Stimulated activated CD8-positive, alpha-beta memory T cell treated with anti-CD3 and anti-CD28 coated beads, Interleukin-15, amount 100 ng/mL, for 4 hours (primary cell): ENCODE measurements around the gene TOM1L2.

Experiments used
- DNase-seq, 2 donors: peaks; one replicate each; pipeline ENCODE4 v3.0.0-alpha.2; 2020; ENCODE audit warnings: low read depth in 2 of 2

Gene TOM1L2

GRCh38 chr17:17807440-17807839, 164.8 kb downstream of the TOM1L2 start:
- no peak for DNase-seq

- DNase-seq: no peak
Observed at GRCh38 chr17:17806611-17807274, 165.5 kb downstream of the TOM1L2 start.

GRCh38 chr17:17806035-17806434, 166.2 kb downstream of the TOM1L2 start:
- DNase-seq: no peak

- DNase-seq: no peak
Observed at GRCh38 chr17:17805575-17805974, 166.6 kb downstream of the TOM1L2 start.

GRCh38 chr17:17804007-17804406, 168.2 kb downstream of the TOM1L2 start:
- DNase-seq: no peak

GRCh38 chr17:17801800-17802481, 170.3 kb downstream of the TOM1L2 start:
- no peak for DNase-seq

GRCh38 chr17:17800504-17801021, 171.6 kb downstream of the TOM1L2 start:
- no peak for DNase-seq

DNA sequence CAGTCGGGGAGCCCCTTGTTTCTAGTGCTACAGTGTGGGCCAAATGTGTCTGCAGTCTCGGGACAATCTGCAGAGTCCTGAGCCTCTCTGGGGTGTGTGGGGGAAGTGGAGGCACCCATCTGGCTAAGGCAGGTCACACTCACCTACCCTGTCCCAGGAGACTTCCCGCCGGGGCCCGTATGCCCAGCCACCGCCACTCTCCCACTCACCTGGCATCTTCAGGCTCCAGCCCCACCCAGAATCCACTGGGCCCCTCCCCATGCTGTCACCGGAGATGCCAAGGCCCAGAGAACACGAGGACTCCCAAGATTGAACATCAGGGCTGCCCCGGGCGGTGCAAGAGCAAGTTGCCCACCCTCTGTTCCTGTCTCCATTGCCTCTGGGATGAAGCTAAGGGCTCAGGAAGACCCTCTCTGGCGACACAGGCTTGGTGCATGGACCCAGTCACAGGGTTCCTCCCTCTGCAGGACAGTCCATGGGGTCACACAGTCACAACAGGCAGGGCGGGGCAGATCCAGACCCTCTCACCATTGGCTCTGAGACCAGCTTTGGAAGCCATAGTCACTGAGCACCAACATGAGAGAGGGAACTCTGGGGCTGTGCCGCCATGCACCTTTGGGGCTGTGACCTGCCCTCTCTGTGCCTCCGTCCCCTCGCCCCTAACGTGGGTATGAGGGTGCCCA, 173.5 kb downstream of the TOM1L2 start:
- DNase-seq: no peak

- no peak for DNase-seq
Observed at GRCh38 chr17:17798010-17798556, 174.1 kb downstream of the TOM1L2 start.

DNA sequence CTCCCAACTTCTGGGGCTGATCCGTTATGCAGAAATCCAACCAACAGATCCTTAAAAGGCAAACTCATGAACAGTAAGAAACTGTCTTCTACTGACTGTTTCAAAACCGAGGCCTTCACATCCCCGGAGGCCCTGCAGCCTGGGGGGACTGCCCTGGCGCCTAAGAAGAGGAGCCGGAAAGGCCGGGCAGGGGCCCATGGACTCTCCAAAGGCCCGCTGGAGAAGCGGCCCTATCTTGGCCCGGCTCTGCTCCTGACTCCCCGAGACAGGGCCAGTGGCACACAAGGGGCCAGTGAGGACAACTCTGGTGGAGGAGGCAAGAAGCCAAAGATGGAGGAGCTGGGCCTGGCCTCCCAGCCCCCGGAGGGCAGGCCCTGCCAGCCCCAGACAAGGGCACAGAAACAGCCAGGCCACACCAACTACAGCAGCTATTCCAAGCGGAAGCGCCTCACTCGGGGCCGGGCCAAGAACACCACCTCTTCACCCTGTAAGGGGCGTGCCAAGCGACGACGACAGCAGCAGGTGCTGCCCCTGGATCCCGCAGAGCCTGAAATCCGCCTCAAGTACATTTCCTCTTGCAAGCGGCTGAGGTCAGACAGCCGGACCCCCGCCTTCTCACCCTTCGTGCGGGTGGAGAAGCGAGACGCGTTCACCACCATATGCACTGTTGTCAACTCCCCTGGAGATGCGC, 174.9 kb downstream of the TOM1L2 start:
- no peak for DNase-seq

GRCh38 chr17:17796787-17797061, 175.5 kb downstream of the TOM1L2 start:
- no peak for DNase-seq

- DNase-seq: no peak
Observed at GRCh38 chr17:17795946-17796786, 176.0 kb downstream of the TOM1L2 start.

DNA sequence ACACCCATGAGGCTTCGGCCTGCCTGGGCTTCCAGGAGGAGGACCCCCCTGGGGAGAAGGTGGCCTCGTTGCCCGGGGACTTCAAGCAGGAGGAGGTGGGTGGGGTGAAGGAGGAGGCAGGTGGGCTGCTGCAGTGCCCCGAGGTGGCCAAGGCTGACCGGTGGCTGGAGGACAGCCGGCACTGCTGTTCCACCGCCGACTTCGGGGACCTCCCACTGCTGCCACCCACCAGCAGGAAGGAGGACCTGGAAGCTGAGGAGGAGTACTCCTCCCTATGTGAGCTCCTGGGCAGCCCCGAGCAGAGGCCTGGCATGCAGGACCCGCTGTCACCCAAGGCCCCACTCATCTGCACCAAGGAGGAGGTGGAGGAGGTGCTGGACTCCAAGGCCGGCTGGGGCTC, 176.9 kb downstream of the TOM1L2 start:
- DNase-seq: no peak

DNA sequence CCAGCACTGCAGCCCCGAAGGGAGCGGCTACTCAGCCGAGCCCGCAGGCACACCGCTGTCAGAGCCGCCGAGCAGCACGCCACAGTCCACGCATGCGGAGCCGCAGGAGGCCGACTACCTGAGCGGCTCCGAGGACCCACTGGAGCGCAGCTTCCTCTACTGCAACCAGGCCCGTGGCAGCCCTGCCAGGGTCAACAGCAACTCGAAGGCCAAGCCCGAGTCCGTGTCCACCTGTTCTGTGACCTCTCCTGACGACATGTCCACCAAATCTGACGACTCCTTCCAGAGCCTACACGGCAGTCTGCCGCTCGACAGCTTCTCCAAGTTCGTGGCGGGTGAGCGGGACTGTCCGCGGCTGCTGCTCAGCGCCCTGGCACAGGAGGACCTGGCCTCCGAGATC, 177.8 kb downstream of the TOM1L2 start:
- DNase-seq: no peak
